Measurements from ENCODE around the gene HORMAD2. TPM values are rescaled to one million over a fixed set of nuclear protein-coding genes. Genes with fewer than 3 reads are reported as not detected.

Gene HORMAD2
- total and polyA plus RNA-seq, 4 donors: 0.02 to 0.46 TPM; not detected in 2

GRCh38 chr22:30196880-30197336 lies 116.6 kb downstream of the HORMAD2 start:
- 13 to 18% methylated on average over 2 of the region's 2 CpGs for WGBS, 2 donors
- no peak for TF ChIP-seq CTCF (IDR thresholded peaks at IDR 0.05; ENCODE audit: control extremely low read depth, extremely low read depth)
- no peaks in the 10 kb centered on the region for H3K9me3 ChIP-seq (ENCODE audit: control insufficient read depth in 4 of 4, insufficient read depth in 3 of 4, low read length in 3 of 4)
- no peaks in the 10 kb centered on the region for H3K27me3 ChIP-seq (ENCODE audit: control insufficient read depth in 3 of 3, insufficient read depth in 3 of 3, low read length in 2 of 3)
- H3K4me1 ChIP-seq (ENCODE audit: control insufficient read depth in 5 of 5, insufficient read depth in 5 of 5, low read length in 5 of 5): peaks cover 5 to 40% (median 17%) of the 10 kb centered on the region in 5 donors
- peak overlapping the region; percentile 79 to 88 for H3K27ac ChIP-seq (ENCODE audit: low read depth in 1 of 2, low read length in 1 of 2)
- DNase-seq (no peak), ATAC-seq (ENCODE audit: insufficient read depth, low FRiP score) (no peak)
- H3K4me3 ChIP-seq: no peak overlapping the region
- H3K36me3 ChIP-seq (ENCODE audit: control insufficient read depth in 4 of 4, insufficient read depth in 4 of 4, low read length in 4 of 4): no peaks in the 10 kb centered on the region
- peak overlapping the region in 1 of 2 donors; percentile 73 for H3K9ac ChIP-seq (ENCODE audit: insufficient read depth in 1 of 2, low read length in 2 of 2)

GRCh38 chr22:30197389-30197788 lies 117.1 kb downstream of the HORMAD2 start:
- ATAC-seq (ENCODE audit: insufficient read depth, low FRiP score): no peak
- Histone ChIP-seq H3K9ac (ENCODE audit: insufficient read depth in 1 of 2, low read length in 2 of 2) (no peak overlapping the region), H3K27ac (ENCODE audit: low read depth in 1 of 2, low read length in 1 of 2) (peak overlapping the region in 1 of 2 donors; percentile 79), H3K9me3 (ENCODE audit: control insufficient read depth in 4 of 4, insufficient read depth in 3 of 4, low read length in 3 of 4) (peaks cover 0 to 2% (median 0%) of the 10 kb centered on the region in 4 donors), H3K4me1 (ENCODE audit: control insufficient read depth in 5 of 5, insufficient read depth in 5 of 5, low read length in 5 of 5) (peaks cover 5 to 42% (median 17%) of the 10 kb centered on the region in 5 donors), H3K4me3 (no peak overlapping the region), H3K27me3 (ENCODE audit: control insufficient read depth in 3 of 3, insufficient read depth in 3 of 3, low read length in 2 of 3) (no peaks in the 10 kb centered on the region), H3K36me3 (ENCODE audit: control insufficient read depth in 4 of 4, insufficient read depth in 4 of 4, low read length in 4 of 4) (no peaks in the 10 kb centered on the region)
- no peak for DNase-seq
- TF ChIP-seq CTCF (IDR thresholded peaks at IDR 0.05; ENCODE audit: control extremely low read depth, extremely low read depth): no peak

GRCh38 chr22:30198152-30198825 lies 118.0 kb downstream of the HORMAD2 start:
- H3K4me1 ChIP-seq (ENCODE audit: control insufficient read depth in 5 of 5, insufficient read depth in 5 of 5, low read length in 5 of 5): peaks cover 5 to 46% (median 17%) of the 10 kb centered on the region in 5 donors
- no peak for TF ChIP-seq CTCF (IDR thresholded peaks at IDR 0.05; ENCODE audit: control extremely low read depth, extremely low read depth)
- no peaks in the 10 kb centered on the region for H3K27me3 ChIP-seq (ENCODE audit: control insufficient read depth in 3 of 3, insufficient read depth in 3 of 3, low read length in 2 of 3)
- no peak overlapping the region for H3K4me3 ChIP-seq
- no peak overlapping the region for H3K9ac ChIP-seq (ENCODE audit: insufficient read depth in 1 of 2, low read length in 2 of 2)
- H3K9me3 ChIP-seq (ENCODE audit: control insufficient read depth in 4 of 4, insufficient read depth in 3 of 4, low read length in 3 of 4): peaks cover 0 to 2% (median 0%) of the 10 kb centered on the region in 4 donors
- ATAC-seq (ENCODE audit: insufficient read depth, low FRiP score) (no peak), DNase-seq (no peak)
- WGBS, 2 donors: 83 to 92% methylated on average over 5 of the region's 5 CpGs
- no peaks in the 10 kb centered on the region for H3K36me3 ChIP-seq (ENCODE audit: control insufficient read depth in 4 of 4, insufficient read depth in 4 of 4, low read length in 4 of 4)
- no peak overlapping the region for H3K27ac ChIP-seq (ENCODE audit: low read depth in 1 of 2, low read length in 1 of 2)
